Upper lobe of right lung (tissue), 1 donor: ENCODE data around the gene POLR2L. TPM values are rescaled to one million over a fixed set of nuclear protein-coding genes. Genes with fewer than 3 reads are reported as not detected.

Experiments
- ATAC-seq: fragments of 200-7000 bp; cut with Tn5 transposase; one replicate; pipeline ENCODE4 v1.9.1; 2020; ENCODE audit warnings: mild to moderate bottlenecking, moderate library complexity
- DNase-seq: peaks from one replicate; pipeline ENCODE4 v3.0.0-alpha.2; 2020
- H3K27ac ChIP-seq: fragments of 200-600 bp; one replicate; pipeline ENCODE4 v1.8.0; 2022
- H3K27me3 ChIP-seq: fragments of 200-600 bp; one replicate; pipeline ENCODE4 v1.8.0; 2022; ENCODE audit warnings: mild to moderate bottlenecking
- H3K36me3 ChIP-seq: fragments of 200-600 bp; one replicate; pipeline ENCODE4 v1.8.0; 2022
- H3K4me1 ChIP-seq: fragments of 200-600 bp; one replicate; pipeline ENCODE4 v1.8.0; 2022
- H3K4me3 ChIP-seq: fragments of 200-600 bp; one replicate; pipeline ENCODE4 v1.8.0; 2022; ENCODE audit warnings: mild to moderate bottlenecking
- H3K9me3 ChIP-seq: fragments of 200-600 bp; one replicate; pipeline ENCODE4 v1.8.0; 2022
- intact Hi-C: fragments of 100-400 bp; cut with DNase I; formaldehyde crosslinking; loops from one replicate; pipeline ENCODE4 v1.11.0; 2022
- total RNA-seq: library from RNA; stranded (reverse); fragmentation: NEBNext Ultra II Directional; extraction: Animal tissue kit (Norgen Biotek cat#: 25700); gene quantifications from one replicate; pipeline ENCODE4 v1.2.1, GENCODE V29; 2021
- TF ChIP-seq, protein P1 (sequence below): fragments of 200-600 bp; IDR thresholded peaks from one replicate; pipeline ENCODE4 v1.8.0; 2022; ENCODE audit warnings: antibody characterized with exemption
- donor health status: DM: no; HTN: yes; CAD: no; lungs with severe emphysema.

POLR2L gene
- total RNA-seq, 1 donor from 2014 or later, result 138 TPM

DNA sequence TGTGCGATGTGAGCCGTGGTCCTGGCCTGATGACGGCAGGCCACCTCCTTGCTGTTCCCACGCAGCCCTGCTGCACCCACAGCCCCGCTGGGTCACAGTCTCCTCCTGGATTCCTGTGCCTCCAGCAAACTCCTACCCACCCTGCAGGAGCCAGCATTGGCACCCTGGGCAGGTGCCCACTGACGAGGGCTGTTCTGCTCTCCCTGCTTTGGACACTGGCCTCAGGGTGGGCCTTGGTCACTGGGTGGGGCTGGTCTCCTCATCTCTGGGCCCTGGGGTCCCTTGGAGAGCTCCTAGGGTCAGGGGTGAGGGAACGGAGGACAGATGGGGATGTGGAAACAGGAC is 13.0 kb upstream of the POLR2L start:
- intact Hi-C loops, result no loop called here
- H3K27ac ChIP-seq, result no peak overlapping the region

DNA sequence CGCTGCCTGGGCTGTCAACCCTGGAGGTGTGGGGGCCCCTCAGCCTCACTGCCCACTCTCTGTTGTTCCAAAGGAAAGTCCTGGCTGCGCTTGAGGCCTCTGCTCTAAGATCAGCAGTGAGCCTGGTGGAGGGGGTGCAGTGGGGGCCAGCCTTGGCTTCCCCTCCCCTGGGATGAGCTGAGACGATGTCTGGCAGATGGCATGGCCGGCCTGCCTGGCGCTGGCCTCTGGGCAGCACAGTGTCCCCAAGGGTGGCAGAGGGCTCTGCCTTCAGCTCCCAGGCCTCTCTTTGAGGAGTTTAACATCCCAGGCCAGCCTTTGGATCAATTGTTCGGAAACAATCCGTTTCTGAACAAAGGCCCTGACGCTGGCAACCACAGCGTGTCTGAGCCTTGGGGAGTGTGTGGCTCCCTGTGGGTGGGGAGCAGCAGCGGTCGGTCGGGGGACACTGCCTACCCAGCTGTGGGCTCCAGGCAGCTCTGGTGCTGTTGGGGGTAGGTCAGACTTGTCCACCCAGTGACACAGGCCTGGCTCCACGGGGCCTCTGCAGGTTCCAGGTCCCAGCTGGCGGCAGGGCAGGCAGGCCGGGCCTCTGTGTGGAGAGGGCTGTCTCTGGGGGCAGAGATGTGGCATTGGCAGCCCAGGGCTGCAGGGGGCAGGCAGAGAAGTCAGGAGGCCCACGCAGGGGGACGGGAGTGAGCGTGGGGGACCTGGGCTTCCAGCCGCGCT is 12.4 kb upstream of the POLR2L start:
- no peaks in the 10 kb centered on the region for H3K36me3 ChIP-seq
- intact Hi-C loops, result no loop called here
- no peak for DNase-seq
- peaks cover 9% of the 10 kb centered on the region for H3K4me1 ChIP-seq
- no peaks in the 10 kb centered on the region for H3K9me3 ChIP-seq
- TF ChIP-seq, protein P1, sequence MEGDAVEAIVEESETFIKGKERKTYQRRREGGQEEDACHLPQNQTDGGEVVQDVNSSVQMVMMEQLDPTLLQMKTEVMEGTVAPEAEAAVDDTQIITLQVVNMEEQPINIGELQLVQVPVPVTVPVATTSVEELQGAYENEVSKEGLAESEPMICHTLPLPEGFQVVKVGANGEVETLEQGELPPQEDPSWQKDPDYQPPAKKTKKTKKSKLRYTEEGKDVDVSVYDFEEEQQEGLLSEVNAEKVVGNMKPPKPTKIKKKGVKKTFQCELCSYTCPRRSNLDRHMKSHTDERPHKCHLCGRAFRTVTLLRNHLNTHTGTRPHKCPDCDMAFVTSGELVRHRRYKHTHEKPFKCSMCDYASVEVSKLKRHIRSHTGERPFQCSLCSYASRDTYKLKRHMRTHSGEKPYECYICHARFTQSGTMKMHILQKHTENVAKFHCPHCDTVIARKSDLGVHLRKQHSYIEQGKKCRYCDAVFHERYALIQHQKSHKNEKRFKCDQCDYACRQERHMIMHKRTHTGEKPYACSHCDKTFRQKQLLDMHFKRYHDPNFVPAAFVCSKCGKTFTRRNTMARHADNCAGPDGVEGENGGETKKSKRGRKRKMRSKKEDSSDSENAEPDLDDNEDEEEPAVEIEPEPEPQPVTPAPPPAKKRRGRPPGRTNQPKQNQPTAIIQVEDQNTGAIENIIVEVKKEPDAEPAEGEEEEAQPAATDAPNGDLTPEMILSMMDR, result no peak
- no peak overlapping the region for H3K4me3 ChIP-seq
- no peak for ATAC-seq
- H3K27ac ChIP-seq, result no peak overlapping the region
- no peaks in the 10 kb centered on the region for H3K27me3 ChIP-seq

More for the DNA sequence above, 13.0 kb upstream of the POLR2L start:
- Histone ChIP-seq H3K4me1 (peaks cover 8% of the 10 kb centered on the region), H3K4me3 (no peak overlapping the region), H3K36me3 (no peaks in the 10 kb centered on the region), H3K27me3 (no peaks in the 10 kb centered on the region), H3K9me3 (no peaks in the 10 kb centered on the region)
- ATAC-seq (no peak), DNase-seq (no peak)
- TF ChIP-seq, protein P1, result no peak

DNA sequence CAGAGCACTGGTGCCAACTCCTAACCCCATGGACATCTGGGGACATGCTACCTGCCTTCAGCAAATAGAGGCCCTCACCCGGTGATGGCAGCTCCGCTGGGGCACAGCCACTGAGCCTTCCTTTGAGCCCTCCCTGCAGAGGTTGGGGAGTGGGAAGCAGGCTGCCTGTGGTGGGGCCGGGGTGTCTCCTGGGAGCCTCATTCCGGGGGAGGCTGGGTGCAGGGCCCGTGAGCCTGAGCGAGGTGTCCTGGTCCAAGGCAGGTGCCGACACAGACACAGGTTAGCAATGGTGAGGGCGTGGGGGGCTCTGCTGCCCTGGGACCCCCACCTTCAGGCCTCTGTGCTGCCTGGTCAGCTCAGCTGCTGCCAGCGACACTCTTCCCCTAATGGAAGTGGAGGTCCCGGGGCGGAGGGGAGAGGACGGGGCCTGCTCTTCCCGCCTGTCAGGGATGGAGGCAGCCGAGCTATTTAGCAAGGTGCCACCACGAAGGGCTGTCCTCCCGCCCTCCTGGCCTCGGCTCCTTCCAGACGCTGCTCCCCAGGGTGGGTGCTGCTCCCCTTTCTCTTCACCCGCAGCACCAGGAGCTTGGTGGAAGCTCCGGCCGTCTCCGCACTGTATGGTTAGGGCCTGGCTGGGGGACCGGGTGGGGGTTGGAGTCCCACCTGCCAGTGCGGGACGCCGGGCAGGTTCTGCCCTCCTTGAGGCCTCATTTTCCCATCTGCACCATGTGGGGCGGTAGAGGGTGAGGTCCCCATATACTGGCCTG is 11.5 kb upstream of the POLR2L start:
- H3K27ac ChIP-seq, result no peak overlapping the region
- intact Hi-C loops, result no loop called here
- no peak for DNase-seq

DNA sequence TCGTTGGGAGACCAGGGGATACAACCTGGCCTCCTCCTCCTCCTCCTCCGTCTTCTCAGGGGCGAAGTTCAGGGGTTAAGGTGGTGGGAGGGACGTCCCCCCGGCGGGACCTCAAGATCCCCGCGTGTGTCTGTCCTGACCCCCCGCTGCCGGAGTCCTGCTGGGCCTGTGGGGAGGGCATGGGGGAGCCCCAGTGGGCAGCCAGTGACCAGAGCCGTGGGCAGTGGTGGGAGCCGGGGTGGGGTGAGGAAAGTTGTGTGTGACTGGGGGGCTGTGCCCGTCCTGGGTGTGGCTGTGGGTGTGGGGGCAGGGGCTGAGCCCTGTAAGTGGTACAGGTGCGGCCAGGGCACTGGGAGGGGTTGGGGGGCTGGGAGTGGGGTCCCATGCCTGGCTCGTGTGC is 10.4 kb upstream of the POLR2L start:
- DNase-seq (no peak), ATAC-seq (no peak)
- Histone ChIP-seq H3K4me1 (peaks cover 22% of the 10 kb centered on the region), H3K27ac (no peak overlapping the region), H3K9me3 (no peaks in the 10 kb centered on the region), H3K4me3 (no peak overlapping the region), H3K27me3 (no peaks in the 10 kb centered on the region), H3K36me3 (no peaks in the 10 kb centered on the region)
- TF ChIP-seq, protein P1, result no peak
- intact Hi-C loops, result no loop called here

More for the DNA sequence above, 11.5 kb upstream of the POLR2L start:
- TF ChIP-seq, protein P1, result no peak
- Histone ChIP-seq H3K36me3 (no peaks in the 10 kb centered on the region), H3K27me3 (no peaks in the 10 kb centered on the region), H3K4me1 (peaks cover 11% of the 10 kb centered on the region), H3K9me3 (no peaks in the 10 kb centered on the region), H3K4me3 (no peak overlapping the region)
- ATAC-seq, result no peak

DNA sequence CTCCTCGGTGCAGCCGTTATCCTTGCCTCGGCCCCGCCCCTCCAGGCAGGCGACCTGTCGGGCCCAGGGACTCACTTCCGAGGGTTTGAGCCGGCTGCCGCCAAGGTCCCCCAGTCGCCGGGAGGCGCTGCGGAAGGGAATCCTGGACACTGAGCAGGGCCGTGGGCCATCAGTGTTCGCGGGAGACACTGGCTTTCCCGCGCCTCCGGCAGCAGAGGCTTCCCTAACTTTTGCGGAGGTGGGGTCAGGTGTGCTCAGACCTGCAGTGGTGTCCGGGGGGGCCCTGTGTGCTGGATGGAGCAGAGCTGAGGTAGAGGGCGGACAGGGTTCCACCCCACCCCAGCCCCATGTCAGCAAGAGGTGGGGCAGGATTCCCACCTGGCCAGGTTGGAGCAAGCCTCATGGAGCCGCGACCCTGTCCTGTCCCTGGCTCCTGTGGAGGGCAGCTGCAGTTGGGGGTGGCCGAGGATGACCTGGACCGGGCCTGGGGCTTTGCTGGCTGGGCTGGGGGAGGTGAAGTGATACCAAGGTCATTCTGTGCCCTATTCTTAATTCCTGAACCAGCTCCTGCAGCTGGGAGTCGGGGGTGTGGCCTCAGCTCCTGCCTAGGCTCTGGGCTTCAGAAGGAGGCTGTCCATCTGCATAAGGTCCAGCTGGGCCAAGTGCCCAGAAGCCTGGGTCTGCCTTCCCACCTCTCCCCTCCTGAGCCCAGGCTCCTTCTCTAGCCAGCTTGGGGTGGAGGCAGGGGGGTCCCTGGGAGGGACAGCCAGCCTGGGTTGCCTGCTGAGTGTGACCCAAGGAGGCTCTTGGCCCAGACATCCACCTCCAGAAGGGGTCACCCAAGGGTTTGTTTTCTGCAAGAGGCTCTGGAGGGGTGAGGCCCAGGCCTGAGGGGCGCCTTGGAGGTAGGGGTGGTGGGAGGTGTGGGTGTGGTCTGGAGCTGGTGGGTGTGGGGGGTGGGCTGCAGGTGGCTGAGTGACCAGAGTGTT is 8.7 kb upstream of the POLR2L start:
- no peak overlapping the region for H3K27ac ChIP-seq
- H3K4me3 ChIP-seq, result no peak overlapping the region
- H3K4me1 ChIP-seq, result peaks cover 30% of the 10 kb centered on the region
- H3K9me3 ChIP-seq, result no peaks in the 10 kb centered on the region
- intact Hi-C loops, result no loop called here
- no peaks in the 10 kb centered on the region for H3K27me3 ChIP-seq
- DNase-seq, result no peak
- TF ChIP-seq, protein P1, result no peak
- no peaks in the 10 kb centered on the region for H3K36me3 ChIP-seq
- no peak for ATAC-seq
